HepG2 (cell line): ENCODE results near the gene LILRB3. TPM values are rescaled to one million over a fixed set of nuclear protein-coding genes. Genes with fewer than 3 reads are reported as not detected.

Source experiments
- CHCHD3 ChIP-seq: sonication (generic); formaldehyde crosslinking; IDR thresholded peaks from 2 replicates; pipeline ENCODE4 v1.8.0; 2022; ENCODE audit warnings: mild to moderate bottlenecking, missing genetic modification reagents, moderate library complexity
- FOXK2 ChIP-seq: fragments of 450-650 bp; IDR thresholded peaks from 2 replicates; pipeline ENCODE4 v1.6.1; 2016
- FOXO1 ChIP-seq: sonication (generic); formaldehyde crosslinking; IDR thresholded peaks from 2 replicates; pipeline ENCODE4 v1.4.0; 2020; ENCODE audit warnings: missing genetic modification reagents
- HMGA1 ChIP-seq: sonication (generic); formaldehyde crosslinking; conservative IDR thresholded peaks from 2 replicates; pipeline ENCODE4 v1.4.0; 2020; ENCODE audit warnings: missing genetic modification reagents
- MYPOP ChIP-seq: sonication (generic); formaldehyde crosslinking; IDR thresholded peaks from 2 replicates; pipeline ENCODE4 v1.8.1; 2023; ENCODE audit warnings: mild to moderate bottlenecking, moderate library complexity, missing genetic modification reagents
- POGK ChIP-seq: sonication (generic); formaldehyde crosslinking; conservative IDR thresholded peaks from 2 replicates; pipeline ENCODE4 v1.8.0; 2022; ENCODE audit warnings: mild to moderate bottlenecking, moderate library complexity, missing genetic modification reagents
- RBM22 ChIP-seq: fragments of 200-400 bp; formaldehyde crosslinking; optimal IDR thresholded peaks from 2 replicates; pipeline ENCODE3; 2017; ENCODE audit warnings: mild to moderate bottlenecking, low read length, moderate library complexity
- SPEN ChIP-seq: sonication (generic); formaldehyde crosslinking; IDR thresholded peaks from 2 replicates; pipeline ENCODE4 v1.5.1; 2020; ENCODE audit warnings: low read depth, mild to moderate bottlenecking, missing genetic modification reagents
- THAP9 ChIP-seq: sonication (generic); formaldehyde crosslinking; IDR thresholded peaks from 2 replicates; pipeline ENCODE4; 2020; ENCODE audit warnings: missing genetic modification reagents, mild to moderate bottlenecking, borderline replicate concordance
- XRCC5 ChIP-seq: fragments of 200-400 bp; formaldehyde crosslinking; optimal IDR thresholded peaks from 2 replicates; pipeline ENCODE3; 2017; ENCODE audit warnings: mild to moderate bottlenecking, low read length
- ZBTB33 ChIP-seq: sonication (generic); formaldehyde crosslinking; IDR thresholded peaks from 2 replicates; pipeline ENCODE4 v1.4.0; 2020; ENCODE audit warnings: missing genetic modification reagents
- ZBTB34 ChIP-seq: sonication (generic); formaldehyde crosslinking; IDR thresholded peaks from 2 replicates; pipeline ENCODE4 v1.8.0; 2022; ENCODE audit warnings: mild to moderate bottlenecking, missing genetic modification reagents
- ZFP1 ChIP-seq: IDR thresholded peaks from 2 replicates; pipeline ENCODE4 v1.6.1; 2016
- ZKSCAN8 ChIP-seq: IDR thresholded peaks from 2 replicates; pipeline ENCODE4 v1.6.1; 2016; ENCODE audit warnings: borderline replicate concordance, missing genetic modification reagents, missing compliant biosample characterization
- ZNF296 ChIP-seq: sonication (generic); formaldehyde crosslinking; conservative IDR thresholded peaks from 2 replicates; pipeline ENCODE4 v1.5.0; 2020; ENCODE audit warnings: mild to moderate bottlenecking, missing genetic modification reagents
- ZNF326 ChIP-seq: sonication (generic); formaldehyde crosslinking; IDR thresholded peaks from 2 replicates; pipeline ENCODE4 v1.4.0; 2020; ENCODE audit warnings: missing genetic modification reagents, borderline replicate concordance
- ZNF333 ChIP-seq: sonication (generic); formaldehyde crosslinking; IDR thresholded peaks from 2 replicates; pipeline ENCODE4 v1.4.0; 2020; ENCODE audit warnings: mild to moderate bottlenecking, missing genetic modification reagents, borderline replicate concordance
- ZNF343 ChIP-seq: sonication (generic); formaldehyde crosslinking; IDR thresholded peaks from 2 replicates; pipeline ENCODE4 v1.4.0; 2020; ENCODE audit warnings: mild to moderate bottlenecking, missing genetic modification reagents
- ZNF768 ChIP-seq: sonication (generic); formaldehyde crosslinking; IDR thresholded peaks from 2 replicates; pipeline ENCODE4 v1.4.0; 2020; ENCODE audit warnings: missing genetic modification reagents
- ZSCAN29 ChIP-seq: sonication (generic); formaldehyde crosslinking; conservative IDR thresholded peaks from 2 replicates; pipeline ENCODE4 v1.4.0; 2020; ENCODE audit warnings: mild to moderate bottlenecking, missing genetic modification reagents
- polyA plus RNA-seq, 8 experiments: library from polyadenylated mRNA; depleted of rRNA in 3 of 8; stranded (reverse) in 7 of 8; unstranded in 1 of 8; fragments of >200 nt; fragmentation: Illumina TruSeq in 4 of 8; extraction: Trizol in 4 of 8; gene quantifications; 2 replicates each; pipeline versions ENCODE4 v1.2.1 to v1.2.3, GENCODE V29; 2011 to 2016; ENCODE audit warnings: low read depth in 4 of 8, missing spikeins in 1 of 8, mixed read lengths in 1 of 8; ENCODE audit not compliant: insufficient read depth in 1 of 8
- total RNA-seq, 5 experiments: library from RNA; depleted of rRNA; stranded (reverse); fragments of >200 nt; fragmentation: Illumina TruSeq; extraction: Trizol; gene quantifications; 2 replicates each; pipeline ENCODE4 v1.2.3, GENCODE V29; 2016; ENCODE audit warnings: low read depth in 1 of 5

Gene LILRB3
- total and polyA plus RNA-seq, 2 of the 13 experiments (the other 11 are each of a cell fraction or from before 2014, with no cell fraction given) = 0.22 TPM; not detected in 1

GRCh38 chr19:54207983-54208783 is 14.6 kb downstream of the LILRB3 start (continued):
- TF ChIP-seq THAP9 (CRISPR knock-in tag) (0 out of 2 replicates have a peak, but pooled peaks have one; percentile 38), RBM22 (peak; percentile 94), SPEN (CRISPR knock-in tag) (peak; percentile 42; the same call in 1 of the 2 replicates), ZNF343 (CRISPR knock-in tag) (no peak), ZNF768 (CRISPR knock-in tag) (no peak; the same call in 1 of the 2 replicates), MYPOP (CRISPR knock-in tag) (peak; percentile 67; the same call in 1 of the 2 replicates), ZNF326 (CRISPR knock-in tag) (no peak), ZKSCAN8 (CRISPR knock-in tag) (no peak), FOXK2 (no peak), HMGA1 (CRISPR knock-in tag) (no peak), FOXO1 (CRISPR knock-in tag) (no peak), ZBTB34 (CRISPR knock-in tag) (no peak), CHCHD3 (CRISPR knock-in tag) (0 out of 2 replicates have a peak, but pooled peaks have one; percentile 38), XRCC5 (peak; percentile 14), ZNF296 (no peak), POGK (CRISPR knock-in tag) (0 out of 2 replicates have a peak, but pooled peaks have one; percentile 47), ZBTB33 (CRISPR knock-in tag) (peak; percentile 79), ZFP1 (CRISPR knock-in tag) (no peak; the same call in 1 of the 2 replicates), ZSCAN29 (CRISPR knock-in tag) (no peak), ZNF333 (CRISPR knock-in tag) (no peak)
